HG03064 (cell line): ENCODE results near the gene CYSTM1.

ENCODE experiments used
- ATAC-seq: cut with Tn5 transposase; IDR thresholded peaks from one replicate; pipeline ENCODE4 v1.9.1; 2021; ENCODE audit warnings: low read depth; ENCODE audit not compliant: unreplicated experiment

The CYSTM1 gene

DNA sequence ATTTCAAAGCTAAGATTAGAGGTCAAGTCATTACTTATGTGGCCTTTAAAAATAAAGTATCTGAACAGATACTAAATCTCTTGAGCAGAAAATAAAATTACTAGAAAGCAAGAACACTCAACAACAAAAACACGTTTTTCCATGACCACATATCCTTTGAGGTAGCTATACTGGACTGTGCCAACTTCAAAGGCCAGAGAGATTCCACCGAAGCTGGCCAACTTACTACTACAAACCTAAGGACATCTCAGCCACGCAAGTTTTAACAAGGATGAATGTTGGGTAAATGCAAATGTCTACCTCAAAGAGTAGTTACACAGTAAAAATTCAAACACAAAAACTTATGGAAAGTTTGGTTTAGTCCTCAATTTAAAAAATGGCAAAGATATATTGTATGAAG, 109.0 kb downstream of the CYSTM1 start:
- ATAC-seq, result no peak

DNA sequence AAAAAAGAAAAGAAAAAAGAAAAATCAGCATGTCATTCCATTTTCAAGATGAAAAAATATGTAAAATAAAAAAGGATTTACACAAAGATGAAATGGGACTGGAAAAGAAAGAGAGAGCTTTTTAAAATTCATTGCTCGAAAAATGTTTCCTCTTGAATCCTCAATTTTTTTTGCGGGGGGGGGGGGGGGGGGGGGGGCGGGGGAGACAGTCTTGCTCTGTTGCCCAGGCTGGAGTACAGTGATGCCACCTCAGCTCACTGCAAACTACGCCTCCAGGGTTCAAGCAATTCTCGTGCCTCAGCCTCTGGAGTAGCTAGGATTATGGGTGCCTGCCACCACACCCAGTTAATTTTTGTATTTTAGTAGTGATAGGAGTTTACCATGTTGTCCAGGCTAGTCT, 111.4 kb downstream of the CYSTM1 start:
- ATAC-seq, result no peak

DNA sequence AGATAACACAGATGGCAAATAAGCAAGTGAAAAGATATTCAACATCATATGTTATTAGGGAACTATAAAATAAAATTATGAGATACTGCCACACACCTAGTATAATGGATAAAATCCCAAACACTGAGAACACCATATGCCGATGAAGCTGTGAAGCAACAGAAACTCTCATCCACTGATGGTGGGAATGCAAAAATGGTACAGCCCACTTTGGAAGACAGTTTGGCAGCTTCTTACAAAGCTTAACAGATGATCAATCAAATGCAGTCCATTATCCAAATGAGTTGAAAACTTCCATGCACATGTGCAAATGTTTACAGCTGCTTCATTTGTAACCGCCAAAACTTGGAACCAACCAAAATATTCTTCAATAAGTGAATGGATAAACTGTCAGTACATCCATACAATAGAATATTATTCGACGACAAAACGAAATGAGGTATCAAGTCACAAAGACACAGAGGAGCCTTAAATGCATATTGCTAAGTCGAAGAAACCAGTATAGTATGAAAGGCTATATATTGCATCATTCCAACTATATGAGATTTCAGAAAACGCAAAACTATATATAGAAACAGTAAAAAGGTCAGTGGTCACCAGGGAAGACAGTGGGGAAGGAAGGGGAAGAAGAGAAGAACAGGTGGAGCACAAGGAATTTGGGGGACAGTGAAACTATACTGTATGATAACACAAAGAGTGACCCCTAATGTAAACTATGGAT, 113.0 kb downstream of the CYSTM1 start:
- ATAC-seq, result no peak

DNA sequence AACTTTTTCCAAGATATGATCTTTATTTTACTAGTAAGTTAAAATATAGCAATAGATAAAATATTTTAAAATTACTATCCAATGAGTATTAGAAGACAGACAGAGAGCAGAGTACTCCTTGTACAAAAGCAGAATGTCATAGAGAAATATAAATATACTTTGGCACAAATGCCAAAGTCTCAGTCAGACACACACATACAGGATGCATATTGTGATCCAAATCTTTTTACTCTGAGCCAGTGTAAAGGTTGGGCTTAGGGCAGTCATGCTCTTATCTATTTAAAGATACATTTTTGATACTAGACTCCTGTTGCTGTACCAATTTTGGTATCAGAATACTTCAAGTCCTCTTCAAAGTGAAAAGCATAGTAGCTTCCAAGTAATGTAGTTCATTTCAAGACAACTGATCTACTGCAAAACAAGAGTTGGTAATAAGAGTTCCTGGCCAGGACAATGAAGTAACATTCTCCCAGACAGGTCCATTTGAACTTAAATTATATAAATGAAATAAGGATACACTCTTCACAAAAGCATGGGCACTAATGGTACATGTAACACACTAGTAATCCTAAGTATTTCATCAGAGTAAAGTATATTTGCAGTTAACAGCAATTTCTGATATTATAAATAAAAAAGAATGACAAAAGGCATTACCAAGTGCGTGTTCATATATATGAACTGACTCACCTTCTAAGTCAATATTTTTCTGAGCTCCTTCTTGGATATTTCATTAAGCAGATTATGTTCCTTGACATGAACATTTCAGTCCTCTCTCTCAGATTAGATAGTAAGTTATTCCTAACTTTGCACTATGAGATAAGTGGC, 117.4 kb downstream of the CYSTM1 start:
- ATAC-seq, result no peak
